ENCODE results near the gene TNRC6B. TPM values are rescaled to one million over a fixed set of nuclear protein-coding genes. Genes with fewer than 3 reads are reported as not detected.
A peak's percentile ranks its signal among the peaks of the same experiment; 100 is the strongest.

TNRC6B gene
- total and polyA plus RNA-seq, 2 of the 13 experiments (the other 11 are each of a cell fraction or from before 2014, with no cell fraction given) = 8.9 to 13.2 TPM

GRCh38 chr22:40346185-40347118 is 168.7 kb downstream of the TNRC6B start, which contains the start of gene ADSL (continued):
- peak; percentile 95 for TF ChIP-seq ZNF230 (CRISPR knock-in tag; IDR thresholded peaks at IDR 0.05)
- TF ChIP-seq ZBTB39 (CRISPR knock-in tag; IDR thresholded peaks at IDR 0.05) = no peak
- TF ChIP-seq GATAD1 (CRISPR knock-in tag; IDR thresholded peaks at IDR 0.05) = peak; percentile 94
- peak; percentile 84 for TF ChIP-seq ZBTB26 (CRISPR knock-in tag; IDR thresholded peaks at IDR 0.05; ENCODE audit: borderline replicate concordance)
- peak; percentile 88 for TF ChIP-seq HES4 (CRISPR knock-in tag; IDR thresholded peaks at IDR 0.05; ENCODE audit: borderline replicate concordance)
- TF ChIP-seq TCF7L2 (IDR thresholded peaks at IDR 0.05; ENCODE audit: low read depth, low read length) = no peak
- no peak; the same call in 1 of the 2 replicates for TF ChIP-seq ZFP37 (CRISPR knock-in tag; IDR thresholded peaks at IDR 0.05; ENCODE audit: borderline replicate concordance)
- TF ChIP-seq ZFP62 (CRISPR knock-in tag; IDR thresholded peaks at IDR 0.05) = no peak
- TF ChIP-seq ZNF280B (CRISPR knock-in tag; IDR thresholded peaks at IDR 0.05; ENCODE audit: borderline replicate concordance) = no peak; the same call in 1 of the 2 replicates
- TF ChIP-seq EED (CRISPR knock-in tag; IDR thresholded peaks at IDR 0.05) = no peak; the same call in 1 of the 2 replicates
- no peak for TF ChIP-seq ZMAT5 (CRISPR knock-in tag; IDR thresholded peaks at IDR 0.05; ENCODE audit: borderline replicate concordance, low read depth)
- TF ChIP-seq ZNF710 (CRISPR knock-in tag; IDR thresholded peaks at IDR 0.05; ENCODE audit: borderline replicate concordance) = peak; percentile 57; the same call in 1 of the 2 replicates
- TF ChIP-seq NFE2L2 (IDR thresholded peaks at IDR 0.05; ENCODE audit: low read length) = no peak
- TF ChIP-seq ZNF44 (CRISPR knock-in tag; IDR thresholded peaks at IDR 0.05) = no peak; the same call in 1 of the 2 replicates
